Activated CD4-positive, alpha-beta memory T cell treated with anti-CD3 and anti-CD28 coated beads for 36 hours (primary cell): ENCODE results near the gene BRMS1. TPM values are rescaled to one million over a fixed set of nuclear protein-coding genes. Genes with fewer than 3 reads are reported as not detected.

ENCODE experiments used
- CTCF ChIA-PET: fragments of 350-600 bp; sonication (Branson Sonifier 250); formaldehyde crosslinking; loops from one replicate; lab custom pipeline; 2021; ENCODE audit warnings: antibody characterized with exemption, inconsistent platforms; lab: Charles Lee
- POLR2A ChIA-PET: fragments of 350-600 bp; sonication (Branson Sonifier 250); formaldehyde crosslinking; loops from one replicate; lab custom pipeline; 2021; ENCODE audit warnings: antibody characterized with exemption; lab: Charles Lee
- DNase-seq: peaks from one replicate; pipeline ENCODE4 v3.0.0-alpha.2; 2020
- H3K27ac Mint-ChIP-seq: one replicate; pipeline ENCODE4 v1.8.0; 2021; ENCODE audit warnings: mixed read lengths
- H3K27me3 Mint-ChIP-seq: one replicate; pipeline ENCODE4 v1.8.0; 2021; ENCODE audit warnings: mixed read lengths
- H3K36me3 Mint-ChIP-seq: one replicate; pipeline ENCODE4 v1.8.0; 2021; ENCODE audit warnings: mixed read lengths
- H3K4me1 Mint-ChIP-seq: one replicate; pipeline ENCODE4 v1.8.0; 2021; ENCODE audit warnings: low read depth, mixed read lengths
- H3K4me3 Mint-ChIP-seq: one replicate; pipeline ENCODE4 v1.8.0; 2021; ENCODE audit warnings: mild to moderate bottlenecking, mixed read lengths
- H3K9me3 Mint-ChIP-seq: one replicate; pipeline ENCODE4 v1.8.0; 2021; ENCODE audit warnings: mixed read lengths
- intact Hi-C: fragments of 100-400 bp; cut with micrococcal nuclease; formaldehyde crosslinking; loops from one replicate; pipeline ENCODE4 v1.15.1; 2023
- total RNA-seq, 2 experiments: library from RNA; stranded (reverse); gene quantifications; one replicate each; pipeline ENCODE4 v1.2.3, GENCODE V29; 2021

BRMS1 gene
- total RNA-seq, 2 experiments from 2014 or later = 29.3 to 31.2 TPM

- DNase-seq = no peak
- POLR2A ChIA-PET = interaction anchor here (1.0 kb wide), 1 partner anchor 14 kb away, joined by 3 read pairs; no protein-coding TSS in a partner anchor
- H3K4me1 Mint-ChIP-seq = peaks cover 21% of the 10 kb centered on the region
- no peaks in the 10 kb centered on the region for H3K27me3 Mint-ChIP-seq
- no peak overlapping the region for H3K4me3 Mint-ChIP-seq
- intact Hi-C loops = no loop called here
- peaks cover 7% of the 10 kb centered on the region for H3K36me3 Mint-ChIP-seq
- H3K9me3 Mint-ChIP-seq = no peaks in the 10 kb centered on the region
- no peak overlapping the region for H3K27ac Mint-ChIP-seq
- CTCF ChIA-PET = interaction anchor here (1.0 to 3.1 kb wide), 7 partner anchors 13 to 112 kb away, joined by 3 to 30 read pairs (median 5); partner anchors contain the start of gene MRPL11
These were observed 10.9 kb downstream of the BRMS1 start for GRCh38 chr11:66333896-66334604.

- H3K9me3 Mint-ChIP-seq = no peaks in the 10 kb centered on the region
- DNase-seq = no peak
- no peak overlapping the region for H3K27ac Mint-ChIP-seq
- ChIA-PET POLR2A (interaction anchor here (1.0 to 1.2 kb wide), 2 partner anchors 15 to 21 kb away, joined by 3 read pairs; no protein-coding TSS in a partner anchor), CTCF (interaction anchor here (2.4 to 2.5 kb wide), 2 partner anchors 20 to 53 kb away, joined by 6 to 9 read pairs; no protein-coding TSS in a partner anchor)
- no peaks in the 10 kb centered on the region for H3K27me3 Mint-ChIP-seq
- no peak overlapping the region for H3K4me3 Mint-ChIP-seq
- H3K4me1 Mint-ChIP-seq = peaks cover 25% of the 10 kb centered on the region
- intact Hi-C loops = no loop called here
- peaks cover 7% of the 10 kb centered on the region for H3K36me3 Mint-ChIP-seq
These were observed 11.6 kb downstream of the BRMS1 start for GRCh38 chr11:66333220-66333877.

GRCh38 chr11:66332371-66333219, 12.3 kb downstream of the BRMS1 start:
- intact Hi-C loops = no loop called here
- no peak for DNase-seq
- ChIA-PET POLR2A (interaction anchor here (1.0 to 1.2 kb wide), 2 partner anchors 16 to 20 kb away, joined by 3 read pairs; no protein-coding TSS in a partner anchor), CTCF (interaction anchor here (2.5 kb wide), 1 partner anchor 20 kb away, joined by 9 read pairs; no protein-coding TSS in a partner anchor)
- Mint-ChIP-seq H3K27me3 (no peaks in the 10 kb centered on the region), H3K9me3 (no peaks in the 10 kb centered on the region), H3K27ac (no peak overlapping the region), H3K4me3 (no peak overlapping the region), H3K4me1 (peaks cover 31% of the 10 kb centered on the region), H3K36me3 (peaks cover 7% of the 10 kb centered on the region)

GRCh38 chr11:66331542-66332370, 13.1 kb downstream of the BRMS1 start:
- ChIA-PET POLR2A (interaction anchor here (1.2 kb wide), 1 partner anchor 19 kb away, joined by 3 read pairs; no protein-coding TSS in a partner anchor), CTCF (interaction anchor here (0.6 to 2.5 kb wide), 3 partner anchors 19 to 49 kb away, joined by 3 to 9 read pairs (median 3); no protein-coding TSS in a partner anchor)
- H3K27ac Mint-ChIP-seq = no peak overlapping the region
- peaks cover 29% of the 10 kb centered on the region for H3K4me1 Mint-ChIP-seq
- intact Hi-C loops = no loop called here
- H3K27me3 Mint-ChIP-seq = no peaks in the 10 kb centered on the region
- H3K36me3 Mint-ChIP-seq = peaks cover under 1% of the 10 kb centered on the region
- no peaks in the 10 kb centered on the region for H3K9me3 Mint-ChIP-seq
- no peak for DNase-seq
- no peak overlapping the region for H3K4me3 Mint-ChIP-seq

- peaks cover 28% of the 10 kb centered on the region for H3K4me1 Mint-ChIP-seq
- ChIA-PET CTCF (interaction anchor here (0.6 to 2.5 kb wide), 4 partner anchors 18 to 48 kb away, joined by 3 to 9 read pairs (median 4); no protein-coding TSS in a partner anchor), POLR2A (no interaction called here)
- no peaks in the 10 kb centered on the region for H3K36me3 Mint-ChIP-seq
- no peak overlapping the region for H3K4me3 Mint-ChIP-seq
- no peaks in the 10 kb centered on the region for H3K9me3 Mint-ChIP-seq
- no peak overlapping the region for H3K27ac Mint-ChIP-seq
- DNase-seq = no peak
- no peaks in the 10 kb centered on the region for H3K27me3 Mint-ChIP-seq
- intact Hi-C loops = no loop called here
These were observed 14.0 kb downstream of the BRMS1 start for GRCh38 chr11:66330931-66331330.

GRCh38 chr11:66329165-66329673, 15.7 kb downstream of the BRMS1 start:
- CTCF ChIA-PET = interaction anchor here (0.8 to 1.2 kb wide), 4 partner anchors 14 to 59 kb away, joined by 3 to 29 read pairs (median 3); no protein-coding TSS in a partner anchor
- Mint-ChIP-seq H3K36me3 (no peaks in the 10 kb centered on the region), H3K27ac (no peak overlapping the region), H3K9me3 (no peaks in the 10 kb centered on the region), H3K27me3 (no peaks in the 10 kb centered on the region), H3K4me3 (no peak overlapping the region), H3K4me1 (peaks cover 27% of the 10 kb centered on the region)
- DNase-seq = no peak
- POLR2A ChIA-PET = interaction anchor here (0.9 kb wide), 1 partner anchor 41 kb away, joined by 3 read pairs; no protein-coding TSS in a partner anchor
- intact Hi-C loops = no loop called here

- intact Hi-C loops = loop anchor here (1.0 kb wide), 1 partner anchor 16 kb away; no protein-coding TSS in a partner anchor
- ChIA-PET CTCF (interaction anchor here (0.8 to 1.2 kb wide), 3 partner anchors 13 to 60 kb away, joined by 3 to 29 read pairs (median 3); no protein-coding TSS in a partner anchor), POLR2A (interaction anchor here (0.6 to 0.9 kb wide), 2 partner anchors 23 to 40 kb away, joined by 3 read pairs; no protein-coding TSS in a partner anchor)
- Mint-ChIP-seq H3K27me3 (no peaks in the 10 kb centered on the region), H3K4me1 (peaks cover 27% of the 10 kb centered on the region), H3K36me3 (no peaks in the 10 kb centered on the region), H3K27ac (peak overlapping the region; percentile 40), H3K9me3 (no peaks in the 10 kb centered on the region), H3K4me3 (no peak overlapping the region)
- DNase-seq = peak; percentile 90
These were observed 16.4 kb downstream of the BRMS1 start for GRCh38 chr11:66328302-66329144.

GRCh38 chr11:66328031-66328301, 16.9 kb downstream of the BRMS1 start:
- DNase-seq = peak; percentile 41
- H3K36me3 Mint-ChIP-seq = no peaks in the 10 kb centered on the region
- H3K9me3 Mint-ChIP-seq = no peaks in the 10 kb centered on the region
- POLR2A ChIA-PET = no interaction called here
- H3K4me1 Mint-ChIP-seq = peaks cover 27% of the 10 kb centered on the region
- no peaks in the 10 kb centered on the region for H3K27me3 Mint-ChIP-seq
- CTCF ChIA-PET = no interaction called here
- H3K27ac Mint-ChIP-seq = no peak overlapping the region
- intact Hi-C loops = loop anchor here (1.0 kb wide), 1 partner anchor 16 kb away; no protein-coding TSS in a partner anchor
- H3K4me3 Mint-ChIP-seq = no peak overlapping the region

GRCh38 chr11:66327171-66328030, 17.5 kb downstream of the BRMS1 start:
- H3K27ac Mint-ChIP-seq = peak overlapping the region; percentile 34
- ChIA-PET POLR2A (interaction anchor here (0.9 kb wide), 1 partner anchor 15 kb away, joined by 3 read pairs; no protein-coding TSS in a partner anchor), CTCF (interaction anchor here (1.3 kb wide), 1 partner anchor 16 kb away, joined by 9 read pairs; no protein-coding TSS in a partner anchor)
- H3K36me3 Mint-ChIP-seq = no peaks in the 10 kb centered on the region
- intact Hi-C loops = loop anchor here (1.0 kb wide), 1 partner anchor 15 kb away; no protein-coding TSS in a partner anchor
- H3K9me3 Mint-ChIP-seq = no peaks in the 10 kb centered on the region
- H3K4me3 Mint-ChIP-seq = no peak overlapping the region
- no peak for DNase-seq
- H3K27me3 Mint-ChIP-seq = no peaks in the 10 kb centered on the region
- peaks cover 27% of the 10 kb centered on the region for H3K4me1 Mint-ChIP-seq
